IMR-90 (cell line): ENCODE data around the gene IQGAP2.

Experiments
- BHLHE40 ChIP-seq: fragments of 150-350 bp; IDR thresholded peaks from 2 replicates; pipeline ENCODE4 v1.6.1; 2016; ENCODE audit warnings: mild to moderate bottlenecking, low read depth, low read length
- CEBPB ChIP-seq: IDR thresholded peaks from 2 replicates; pipeline ENCODE4 v1.6.1; 2012; ENCODE audit warnings: low read depth, low read length, improper control_type of control experiment
- CTCF ChIP-seq: conservative IDR thresholded peaks from 2 replicates; pipeline ENCODE4 v1.5.1; 2012; ENCODE audit warnings: mild to moderate bottlenecking, low read depth, low read length, improper control_type of control experiment

- TF ChIP-seq BHLHE40 (no peak), CTCF (no peak), CEBPB (no peak)
These were observed 278.2 kb downstream of the IQGAP2 start for GRCh38 chr5:76681287-76681686.
